T-cell (primary cell): ENCODE results near the gene CBX5. TPM values are rescaled to one million over a fixed set of nuclear protein-coding genes. Genes with fewer than 3 reads are reported as not detected.
A peak's percentile ranks its signal among the peaks of the same experiment; 100 is the strongest.

ENCODE experiments used
- ATAC-seq, 4 experiments: fragments of 200-7000 bp in 3 of 4; fragments of 150-1000 bp in 1 of 4; cut with Tn5 transposase; replicated peaks in 1 of 4; 1 replicate in 3 of 4; 2 replicates in 1 of 4; pipeline ENCODE4 v1.10.0; 2021; ENCODE audit warnings: moderate library complexity in 3 of 4, mild to moderate bottlenecking in 2 of 4, moderate number of reproducible peaks in 1 of 4
- CTCF ChIA-PET, 2 donors: fragments of 300-600 bp; sonication (Branson Sonifier 250); formaldehyde crosslinking; loops; one replicate each; lab custom pipeline; 2022; ENCODE audit warnings: antibody characterized with exemption in 2 of 2; lab: Charles Lee
- POLR2A ChIA-PET, 2 donors: fragments of 300-600 bp; sonication (Branson Sonifier 250); formaldehyde crosslinking; loops; one replicate each; lab custom pipeline; 2022; ENCODE audit warnings: antibody characterized with exemption in 2 of 2; lab: Charles Lee
- DNase-seq, 35 experiments: peaks; one replicate each; pipeline versions ENCODE4 v3.0.0 to v3.0.0-alpha.2; 2013 to 2023
- H3K27ac ChIP-seq: one replicate; pipeline ENCODE4 v1.5.1; 2013; ENCODE audit warnings: low read length
- H3K27me3 ChIP-seq, 2 experiments: replicated peaks in 1 of 2; 1 replicate in 1 of 2; 2 replicates in 1 of 2; pipeline versions ENCODE4 v1.6.1 to v1.7.0; 2013; ENCODE audit warnings: low read length in 1 of 2, mixed read lengths in 1 of 2; ENCODE audit not compliant: control insufficient read depth in 2 of 2, insufficient read depth in 2 of 2; ENCODE audit errors: extremely low read depth in 1 of 2
- H3K36me3 ChIP-seq, 2 donors: 1 replicate in 1 of 2; 2 replicates in 1 of 2; pipeline versions ENCODE4 v1.6.1 to v1.7.0; 2013; ENCODE audit warnings: low read length in 1 of 2; ENCODE audit not compliant: control insufficient read depth in 2 of 2, insufficient read depth in 1 of 2; ENCODE audit errors: extremely low read depth in 1 of 2
- H3K4me1 ChIP-seq, 2 experiments: 1 replicate in 1 of 2; 2 replicates in 1 of 2; pipeline versions ENCODE4 v1.6.1 to v1.7.0; 2013; ENCODE audit warnings: low read length in 2 of 2, mixed read lengths in 1 of 2; ENCODE audit not compliant: insufficient read depth in 2 of 2, control insufficient read depth in 1 of 2; ENCODE audit errors: extremely low read depth in 1 of 2
- H3K4me3 ChIP-seq, 2 donors: 1 replicate in 1 of 2; 2 replicates in 1 of 2; pipeline versions ENCODE4 v1.5.1 to v1.7.0; 2013; ENCODE audit warnings: mild to moderate bottlenecking in 2 of 2, low read length in 1 of 2, moderate library complexity in 1 of 2; ENCODE audit not compliant: control insufficient read depth in 1 of 2; ENCODE audit errors: extremely low read depth in 1 of 2
- H3K9me3 ChIP-seq: 2 replicates; pipeline ENCODE4 v1.7.0; 2013
- H3K27ac Mint-ChIP-seq, 2 donors: one replicate each; pipeline ENCODE4 v1.8.0; 2020 to 2021; ENCODE audit warnings: mild to moderate bottlenecking in 2 of 2, mixed read lengths in 2 of 2
- H3K27me3 Mint-ChIP-seq, 2 donors: one replicate each; pipeline ENCODE4 v1.8.0; 2021 to 2022; ENCODE audit warnings: mixed read lengths in 2 of 2
- H3K36me3 Mint-ChIP-seq: one replicate; pipeline ENCODE4 v1.8.0; 2021; ENCODE audit warnings: mixed read lengths
- H3K4me1 Mint-ChIP-seq, 3 donors: one replicate each; pipeline ENCODE4 v1.8.0; 2020 to 2022; ENCODE audit warnings: mixed read lengths in 3 of 3, mild to moderate bottlenecking in 1 of 3
- H3K4me3 Mint-ChIP-seq, 3 donors: one replicate each; pipeline ENCODE4 v1.8.0; 2020 to 2022; ENCODE audit warnings: mild to moderate bottlenecking in 3 of 3, mixed read lengths in 3 of 3, moderate library complexity in 3 of 3
- H3K9me3 Mint-ChIP-seq, 3 donors: one replicate each; pipeline ENCODE4 v1.8.0; 2020 to 2022; ENCODE audit warnings: mixed read lengths in 3 of 3
- WGBS: methylation state at CpG from one replicate; pipeline ENCODE4 v1.1.5; 2013; ENCODE audit warnings: missing lambda C conversion rate; ENCODE audit not compliant: insufficient coverage; 5-methylcytosine and 5-hydroxymethylcytosine counted together
- total RNA-seq, 35 experiments: library from RNA in 6 of 35; stranded (reverse) in 6 of 35; fragments of 120-200 nt in 1 of 35; gene quantifications; one replicate each; pipeline versions ENCODE4 v1.2.1 to v1.2.4 and lab custom pipeline; 2013 to 2026

CBX5 gene
- total RNA-seq, 5 donors from 2014 or later (not counting 1 experiment from before 2014, with no cell fraction given) = 43.8 to 54.5 (median 47.1) TPM

- H3K4me1 ChIP-seq = peaks cover 0 to 25% of the 10 kb centered on the region in 2 experiments
- Mint-ChIP-seq H3K9me3 (no peaks in the 10 kb centered on the region), H3K4me1 (peaks cover 11 to 33% (median 19%) of the 10 kb centered on the region in 3 donors), H3K36me3 (no peaks in the 10 kb centered on the region), H3K27me3 (peaks cover 40 to 41% of the 10 kb centered on the region in 2 donors), H3K4me3 (peak overlapping the region in 1 of 3 donors; percentile 57), H3K27ac (no peak overlapping the region)
- POLR2A ChIA-PET = interaction anchor here (0.6 to 1.0 kb wide), 2 partner anchors 18 to 1011 kb away, joined by 6 to 9 read pairs; no protein-coding TSS in a partner anchor
- no peaks in the 10 kb centered on the region for H3K36me3 ChIP-seq
- ATAC-seq = no peak
- no peak overlapping the region for H3K27ac ChIP-seq
- WGBS = no CpG with 5 or more reads among the region's 1 CpG
- H3K27me3 ChIP-seq = peaks cover 0 to 43% of the 10 kb centered on the region in 2 experiments
- no peak overlapping the region for H3K4me3 ChIP-seq
- DNase-seq = no peak
- CTCF ChIA-PET = interaction anchor here (0.5 to 0.8 kb wide), 4 partner anchors 10 to 372 kb away, joined by 3 to 6 read pairs (median 4); partner anchors contain the start of gene COPZ1 (in 1 of the 2)
- H3K9me3 ChIP-seq = no peaks in the 10 kb centered on the region
Observed at GRCh38 chr12:54301428-54302048, 21.6 kb upstream of the CBX5 start.

GRCh38 chr12:54300732-54301427 lies 21.0 kb upstream of the CBX5 start, which contains the start of gene NFE2:
Gene NFE2 (minus strand): TSS chr12:54301015. CDS start chr12:54295248, 5,767 bp downstream.
- H3K36me3 Mint-ChIP-seq = no peaks in the 10 kb centered on the region
- ChIA-PET POLR2A (no interaction called here), CTCF (interaction anchor here (0.6 to 0.8 kb wide), 4 partner anchors 11 to 114 kb away, joined by 3 to 4 read pairs (median 4); partner anchors contain the start of gene COPZ1 (in 1 of the 2))
- WGBS = 3% methylated on average over 21 of the region's 26 CpGs
- peak in 21 of 35 experiments; percentile 15 to 49 (median 31) for DNase-seq
- peaks cover 11 to 33% (median 19%) of the 10 kb centered on the region in 3 donors for H3K4me1 Mint-ChIP-seq
- no peak within 1 kb of the TSS for H3K27ac ChIP-seq
- no peaks in the 10 kb centered on the region for H3K9me3 ChIP-seq
- no peaks in the 10 kb centered on the region for H3K36me3 ChIP-seq
- H3K4me3 ChIP-seq = peak within 1 kb of the TSS in 1 of 2 donors; percentile 44
- peak; percentile 58 to 76 (median 67) for ATAC-seq
- H3K27ac Mint-ChIP-seq = peak within 1 kb of the TSS in 1 of 2 donors; percentile 29
- H3K27me3 Mint-ChIP-seq = peaks cover 40 to 41% of the 10 kb centered on the region in 2 donors
- peaks cover 0 to 43% of the 10 kb centered on the region in 2 experiments for H3K27me3 ChIP-seq
- H3K4me3 Mint-ChIP-seq = peak within 1 kb of the TSS in 2 of 3 donors; percentile 21 to 57
- peaks cover 0 to 25% of the 10 kb centered on the region in 2 experiments for H3K4me1 ChIP-seq
- no peaks in the 10 kb centered on the region for H3K9me3 Mint-ChIP-seq

- H3K9me3 Mint-ChIP-seq = no peaks in the 10 kb centered on the region
- H3K4me1 Mint-ChIP-seq = peaks cover 11 to 33% (median 19%) of the 10 kb centered on the region in 3 donors
- WGBS = 0% methylated on average over 1 of the region's 3 CpGs
- peak overlapping the region in 1 of 3 donors; percentile 57 for H3K4me3 Mint-ChIP-seq
- Histone ChIP-seq H3K27ac (no peak overlapping the region), H3K9me3 (no peaks in the 10 kb centered on the region), H3K4me1 (peaks cover 0 to 25% of the 10 kb centered on the region in 2 experiments), H3K27me3 (peaks cover 0 to 43% of the 10 kb centered on the region in 2 experiments), H3K4me3 (no peak overlapping the region), H3K36me3 (no peaks in the 10 kb centered on the region)
- H3K27me3 Mint-ChIP-seq = peaks cover 40 to 41% of the 10 kb centered on the region in 2 donors
- H3K36me3 Mint-ChIP-seq = no peaks in the 10 kb centered on the region
- ChIA-PET POLR2A (interaction anchor here in 1 of 2 donors (0.6 kb wide), 1 partner anchor 126 kb away, joined by 3 read pairs; no protein-coding TSS in a partner anchor), CTCF (interaction anchor here (0.6 to 2.3 kb wide), 5 partner anchors 10 to 115 kb away, joined by 3 to 10 read pairs (median 3); partner anchors contain the start of gene COPZ1 (in 1 of the 2))
- ATAC-seq (no peak), DNase-seq (no peak)
- H3K27ac Mint-ChIP-seq = no peak overlapping the region
Observed at GRCh38 chr12:54300225-54300731, 20.4 kb upstream of the CBX5 start.

DNA sequence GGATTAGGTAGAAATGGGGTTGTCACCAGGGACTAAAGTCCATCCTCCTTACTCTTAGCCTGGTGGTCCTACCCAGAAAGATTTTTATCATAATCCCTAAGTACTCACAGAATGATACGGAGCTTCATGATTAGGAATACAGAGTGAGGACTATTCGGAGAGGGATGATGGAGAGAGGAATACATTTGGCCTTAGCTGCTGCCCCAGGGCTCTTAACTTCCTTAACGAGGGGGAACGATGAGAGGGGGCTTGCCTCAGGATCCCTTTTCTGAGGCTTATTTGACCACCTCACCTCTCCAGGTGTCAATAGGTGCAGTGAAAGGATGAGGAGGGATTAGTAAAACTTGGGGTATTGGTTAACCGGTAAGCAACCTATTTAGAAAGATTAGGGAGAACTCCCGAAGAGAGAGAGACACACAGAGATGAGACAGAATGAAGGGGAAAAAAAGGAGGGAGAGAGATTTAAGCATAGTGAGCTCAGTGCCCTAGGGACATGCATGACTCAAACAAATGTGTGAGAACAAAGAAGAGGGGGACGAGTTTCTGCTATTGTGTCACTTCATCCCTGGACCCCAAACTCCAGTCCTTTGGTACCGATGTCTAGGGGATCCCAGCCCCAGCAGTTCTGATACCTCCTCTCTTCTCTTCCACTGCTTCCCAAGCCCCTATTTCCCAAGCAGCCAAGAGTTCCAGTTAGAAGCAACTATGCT lies 19.7 kb upstream of the CBX5 start:
- no peak overlapping the region for H3K4me3 ChIP-seq
- Mint-ChIP-seq H3K27ac (peak overlapping the region in 1 of 2 donors; percentile 29), H3K4me3 (peak overlapping the region in 1 of 3 donors; percentile 1), H3K4me1 (peaks cover 16 to 32% (median 19%) of the 10 kb centered on the region in 3 donors), H3K36me3 (no peaks in the 10 kb centered on the region), H3K27me3 (peaks cover 38 to 40% of the 10 kb centered on the region in 2 donors), H3K9me3 (no peaks in the 10 kb centered on the region)
- ChIA-PET POLR2A (interaction anchor here (0.6 to 1.0 kb wide), 3 partner anchors 19 to 127 kb away, joined by 3 read pairs; partner anchors contain the start of gene HNRNPA1 (in 1 of the 2)), CTCF (interaction anchor here in 1 of 2 donors (0.6 to 2.3 kb wide), 5 partner anchors 11 to 37 kb away, joined by 3 to 10 read pairs (median 3); partner anchors contain the start of gene COPZ1)
- H3K4me1 ChIP-seq = peaks cover 0 to 24% of the 10 kb centered on the region in 2 experiments
- DNase-seq = no peak
- no peak for ATAC-seq
- H3K27ac ChIP-seq = no peak overlapping the region
- 11% methylated on average over 2 of the region's 8 CpGs for WGBS
- H3K27me3 ChIP-seq = peaks cover 0 to 43% of the 10 kb centered on the region in 2 experiments
- no peaks in the 10 kb centered on the region for H3K9me3 ChIP-seq
- H3K36me3 ChIP-seq = no peaks in the 10 kb centered on the region

GRCh38 chr12:54298904-54299303 lies 19.0 kb upstream of the CBX5 start:
- Mint-ChIP-seq H3K4me3 (no peak overlapping the region), H3K27ac (no peak overlapping the region), H3K27me3 (peaks cover 38 to 40% of the 10 kb centered on the region in 2 donors), H3K4me1 (peaks cover 14 to 24% (median 16%) of the 10 kb centered on the region in 3 donors), H3K36me3 (no peaks in the 10 kb centered on the region), H3K9me3 (no peaks in the 10 kb centered on the region)
- DNase-seq (no peak), ATAC-seq (no peak)
- peaks cover 0 to 37% of the 10 kb centered on the region in 2 experiments for H3K27me3 ChIP-seq
- no peak overlapping the region for H3K27ac ChIP-seq
- POLR2A ChIA-PET = interaction anchor here in 1 of 2 donors (0.6 to 1.0 kb wide), 2 partner anchors 19 to 22 kb away, joined by 3 read pairs; partner anchors contain the start of gene HNRNPA1
- no peak overlapping the region for H3K4me3 ChIP-seq
- no peaks in the 10 kb centered on the region for H3K9me3 ChIP-seq
- H3K36me3 ChIP-seq = no peaks in the 10 kb centered on the region
- peaks cover 0 to 17% of the 10 kb centered on the region in 2 experiments for H3K4me1 ChIP-seq
- WGBS = 96% methylated on average over 4 of the region's 5 CpGs
- CTCF ChIA-PET = interaction anchor here (0.6 to 2.3 kb wide), 7 partner anchors 17 to 72 kb away, joined by 3 to 12 read pairs (median 4); partner anchors contain the start of gene COPZ1 (in 1 of the 2)
